A549 (cell line): ENCODE results near the gene SETD2. TPM values are rescaled to one million over a fixed set of nuclear protein-coding genes. Genes with fewer than 3 reads are reported as not detected.
A peak's percentile ranks its signal among the peaks of the same experiment; 100 is the strongest.

Source experiments
- ATAC-seq, 2 experiments: fragments of 200-7000 bp in 1 of 2; fragments of >200 bp in 1 of 2; cut with Nextera tagmentation in 1 of 2; cut with Tn5 transposase in 1 of 2; 3 replicates each; pipeline versions ENCODE4 v1.8.0 to v1.9.1; 2018 to 2020; ENCODE audit warnings: mild to moderate bottlenecking in 1 of 2, moderate library complexity in 1 of 2
- CTCF ChIA-PET: fragments of 300-600 bp; sonication (Branson Sonifier 250); formaldehyde crosslinking; extraction: SDS; loops from one replicate; lab custom pipeline; 2021; ENCODE audit warnings: antibody characterized with exemption, inconsistent platforms; lab: Yijun Ruan, JAX
- POLR2A ChIA-PET: fragments of 350-600 bp; formaldehyde crosslinking; extraction: SDS; loops from one replicate; lab custom pipeline; 2021; ENCODE audit warnings: antibody characterized with exemption, inconsistent platforms; lab: Yijun Ruan, JAX
- DNase-seq, 2 experiments: peaks; one replicate each; pipeline versions ENCODE4 v3.0.0 to v3.0.0-alpha.2; 2011 to 2016; ENCODE audit warnings: low read depth in 1 of 2, low spot score in 1 of 2
- FAIRE-seq: peaks from 2 replicates; lab custom pipeline; 2011; peaks lifted over from hg19 to GRCh38; lab: Jason Lieb, UNC
- H3K27ac ChIP-seq, 2 experiments: fragments of >200 bp; sonication (Bioruptor Twin); formaldehyde crosslinking; 3 replicates each; pipeline ENCODE4 v1.5.1; 2016 to 2017
- H3K4me1 ChIP-seq: fragments of >200 bp; sonication (Bioruptor Twin); formaldehyde crosslinking; 3 replicates; pipeline ENCODE4 v1.6.1; 2016
- H3K4me2 ChIP-seq: fragments of >200 bp; sonication (Bioruptor Twin); formaldehyde crosslinking; 3 replicates; pipeline ENCODE4 v1.6.1; 2016
- H3K4me3 ChIP-seq: fragments of >200 bp; sonication (Bioruptor Twin); formaldehyde crosslinking; 3 replicates; pipeline ENCODE4 v1.5.1; 2016
- H3K9me3 ChIP-seq: fragments of >200 bp; sonication (Bioruptor Twin); formaldehyde crosslinking; 3 replicates; pipeline ENCODE4 v1.6.1; 2016
- CBX8 ChIP-seq: fragments of 200-600 bp; sonication (generic); IDR thresholded peaks from 2 replicates; pipeline ENCODE4 v1.6.1; 2016
- CEBPB ChIP-seq, 2 experiments: fragments of >200 bp in 1 of 2; sonication (Bioruptor Twin) in 1 of 2; formaldehyde crosslinking in 1 of 2; IDR thresholded peaks; 2 replicates each; pipeline ENCODE4 v1.6.1; 2012 to 2016
- E2F6 ChIP-seq: IDR thresholded peaks from 2 replicates; pipeline ENCODE4 v1.6.1; 2012; ENCODE audit warnings: low read depth, borderline replicate concordance
- EHF ChIP-seq: fragments of 250-450 bp; sonication (Bioruptor Pico); IDR thresholded peaks from 2 replicates; pipeline ENCODE4 v1.5.0; 2020; ENCODE audit warnings: mild to moderate bottlenecking
- ESRRA ChIP-seq: fragments of 150-350 bp; IDR thresholded peaks from 2 replicates; pipeline ENCODE4 v1.6.1; 2014; ENCODE audit warnings: mild to moderate bottlenecking, low read length, borderline replicate concordance
- FOSL2 ChIP-seq, 2 experiments: fragments of 450-650 bp in 1 of 2; fragments of >200 bp in 1 of 2; sonication (Bioruptor Twin) in 1 of 2; formaldehyde crosslinking; IDR thresholded peaks; 2 replicates each; pipeline versions ENCODE4 v1.5.0 to v1.6.1; 2016 to 2020; ENCODE audit warnings: mild to moderate bottlenecking in 1 of 2, moderate library complexity in 1 of 2
- HDAC2 ChIP-seq: fragments of 200-600 bp; sonication (generic); IDR thresholded peaks from 2 replicates; pipeline ENCODE4 v1.6.1; 2016
- HEYL ChIP-seq: fragments of 250-450 bp; sonication (Bioruptor Pico); IDR thresholded peaks from 2 replicates; pipeline ENCODE4 v1.8.0; 2021; ENCODE audit warnings: mild to moderate bottlenecking, moderate library complexity
- HOXB5 ChIP-seq: fragments of 250-450 bp; sonication (Bioruptor Pico); IDR thresholded peaks from 2 replicates; pipeline ENCODE4 v1.5.0; 2020; ENCODE audit warnings: mild to moderate bottlenecking, moderate library complexity
- KDM1A ChIP-seq: fragments of 200-600 bp; sonication (generic); IDR thresholded peaks from 2 replicates; pipeline ENCODE4 v1.6.1; 2016; ENCODE audit warnings: low read depth, mild to moderate bottlenecking
- KDM5A ChIP-seq: fragments of 200-600 bp; sonication (generic); IDR thresholded peaks from 2 replicates; pipeline ENCODE4 v1.6.1; 2016; ENCODE audit warnings: antibody characterized with exemption, mild to moderate bottlenecking
- MAX ChIP-seq: IDR thresholded peaks from 2 replicates; pipeline ENCODE4 v1.6.1; 2012
- MYC ChIP-seq: IDR thresholded peaks from 2 replicates; pipeline ENCODE4 v1.6.1; 2012; ENCODE audit warnings: mild to moderate bottlenecking, inconsistent platforms, low read length, improper control_type of control experiment, borderline replicate concordance
- NFE2L2 ChIP-seq: fragments of 150-350 bp; conservative IDR thresholded peaks from 2 replicates; pipeline ENCODE4 v1.6.1; 2014; ENCODE audit warnings: low read length
- REST ChIP-seq: fragments of 200-600 bp; sonication (generic); IDR thresholded peaks from 2 replicates; pipeline ENCODE4 v1.6.1; 2016; ENCODE audit warnings: antibody characterized with exemption, mild to moderate bottlenecking, moderate library complexity
- RFX5 ChIP-seq: fragments of 450-650 bp; IDR thresholded peaks from 2 replicates; pipeline ENCODE4 v1.7.1; 2014; ENCODE audit warnings: antibody characterized with exemption, mild to moderate bottlenecking, moderate library complexity
- TFCP2L1 ChIP-seq: fragments of 250-450 bp; sonication (Bioruptor Pico); IDR thresholded peaks from 2 replicates; pipeline ENCODE4 v1.5.0; 2021; ENCODE audit warnings: mild to moderate bottlenecking
- WGBS: methylation state at CpG from one replicate; pipeline ENCODE4 v1.1.6; 2017; ENCODE audit errors: missing lambda C conversion rate; 5-methylcytosine and 5-hydroxymethylcytosine counted together
- polyA plus RNA-seq, 4 experiments: library from polyadenylated mRNA; depleted of rRNA in 3 of 4; stranded (reverse); fragments of >200 nt; fragmentation: RNase III in 1 of 4; extraction: RNeasy Plus Mini Kit Qiagen cat#74134 plus additional on column Dnase treatment in 1 of 4; gene quantifications; 2 replicates in 3 of 4; 3 replicates in 1 of 4; pipeline ENCODE4 v1.2.3, GENCODE V29; 2011 to 2017
- TF ChIP-seq, protein P1 (sequence below): fragments of >200 bp; sonication (Bioruptor Twin); formaldehyde crosslinking; IDR thresholded peaks from 3 replicates; pipeline ENCODE4 v1.6.1; 2016
- TF ChIP-seq, protein P2 (sequence below): fragments of 450-650 bp; IDR thresholded peaks from 2 replicates; pipeline ENCODE4 v1.6.1; 2014; ENCODE audit warnings: antibody characterized with exemption
- TF ChIP-seq, protein P3 (sequence below): fragments of >200 bp; sonication (Bioruptor Twin); formaldehyde crosslinking; IDR thresholded peaks from 3 replicates; pipeline ENCODE4 v1.5.1; 2016

The SETD2 gene
- polyA plus RNA-seq, 2 of the 4 experiments (the other 2 are of a cell fraction): 16.8 to 26.1 TPM

DNA sequence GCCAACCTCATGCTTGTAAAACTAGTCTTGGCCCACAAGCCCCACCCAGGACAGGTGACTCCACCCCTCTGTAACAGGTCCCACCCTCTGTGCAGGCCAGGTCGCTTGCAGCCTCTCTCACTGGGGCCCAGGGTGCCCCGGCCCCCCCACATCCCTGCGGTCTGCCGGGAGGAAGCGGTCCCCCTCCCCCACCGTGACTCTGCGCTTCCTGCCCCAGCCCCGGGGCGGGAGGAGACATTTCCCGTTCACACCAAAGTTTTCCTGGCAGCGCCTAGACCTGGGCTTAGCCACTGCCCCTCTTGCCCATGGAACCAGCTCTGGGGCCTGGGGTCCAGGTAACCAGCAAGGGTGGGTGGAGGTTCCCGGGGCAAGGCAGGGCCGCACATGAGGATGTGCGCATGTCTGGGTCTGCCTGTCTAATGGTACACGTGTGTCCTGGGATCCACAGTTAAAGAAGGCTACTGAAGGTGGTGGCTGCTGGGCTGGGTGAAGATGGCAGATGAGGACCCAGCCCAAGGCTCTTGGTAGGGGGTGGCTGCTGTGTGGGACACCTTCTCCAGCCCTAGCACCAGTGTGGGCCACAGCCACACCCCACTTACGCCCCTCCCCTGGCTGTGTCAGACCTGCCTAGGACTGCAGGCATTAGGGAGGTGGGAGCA is 176.0 kb downstream of the SETD2 start:
- ATAC-seq (peak in 1 of 2 experiments; percentile 64; a peak in 3 of 6 replicates), DNase-seq (peak in 1 of 2 experiments; percentile 30), FAIRE-seq (no peak)
- TF ChIP-seq CEBPB (IDR thresholded peaks at IDR 0.05) (no peak), HOXB5 (CRISPR knock-in tag) (no peak), FOSL2 (IDR thresholded peaks at IDR 0.05) (no peak), FOSL2 (CRISPR knock-in tag; IDR thresholded peaks at IDR 0.05) (no peak), RFX5 (no peak), TFCP2L1 (no peak), MAX (no peak), KDM1A (no peak), HEYL (CRISPR knock-in tag) (no peak), KDM5A (no peak), REST (no peak), ESRRA (no peak), E2F6 (no peak), NFE2L2 (no peak), HDAC2 (no peak), EHF (CRISPR knock-in tag) (no peak), CBX8 (no peak), MYC (no peak)
- TF ChIP-seq, protein P1, sequence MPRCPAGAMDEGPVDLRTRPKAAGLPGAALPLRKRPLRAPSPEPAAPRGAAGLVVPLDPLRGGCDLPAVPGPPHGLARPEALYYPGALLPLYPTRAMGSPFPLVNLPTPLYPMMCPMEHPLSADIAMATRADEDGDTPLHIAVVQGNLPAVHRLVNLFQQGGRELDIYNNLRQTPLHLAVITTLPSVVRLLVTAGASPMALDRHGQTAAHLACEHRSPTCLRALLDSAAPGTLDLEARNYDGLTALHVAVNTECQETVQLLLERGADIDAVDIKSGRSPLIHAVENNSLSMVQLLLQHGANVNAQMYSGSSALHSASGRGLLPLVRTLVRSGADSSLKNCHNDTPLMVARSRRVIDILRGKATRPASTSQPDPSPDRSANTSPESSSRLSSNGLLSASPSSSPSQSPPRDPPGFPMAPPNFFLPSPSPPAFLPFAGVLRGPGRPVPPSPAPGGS: no peak
- TF ChIP-seq, protein P2, sequence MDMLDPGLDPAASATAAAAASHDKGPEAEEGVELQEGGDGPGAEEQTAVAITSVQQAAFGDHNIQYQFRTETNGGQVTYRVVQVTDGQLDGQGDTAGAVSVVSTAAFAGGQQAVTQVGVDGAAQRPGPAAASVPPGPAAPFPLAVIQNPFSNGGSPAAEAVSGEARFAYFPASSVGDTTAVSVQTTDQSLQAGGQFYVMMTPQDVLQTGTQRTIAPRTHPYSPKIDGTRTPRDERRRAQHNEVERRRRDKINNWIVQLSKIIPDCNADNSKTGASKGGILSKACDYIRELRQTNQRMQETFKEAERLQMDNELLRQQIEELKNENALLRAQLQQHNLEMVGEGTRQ: no peak
- TF ChIP-seq, protein P3, sequence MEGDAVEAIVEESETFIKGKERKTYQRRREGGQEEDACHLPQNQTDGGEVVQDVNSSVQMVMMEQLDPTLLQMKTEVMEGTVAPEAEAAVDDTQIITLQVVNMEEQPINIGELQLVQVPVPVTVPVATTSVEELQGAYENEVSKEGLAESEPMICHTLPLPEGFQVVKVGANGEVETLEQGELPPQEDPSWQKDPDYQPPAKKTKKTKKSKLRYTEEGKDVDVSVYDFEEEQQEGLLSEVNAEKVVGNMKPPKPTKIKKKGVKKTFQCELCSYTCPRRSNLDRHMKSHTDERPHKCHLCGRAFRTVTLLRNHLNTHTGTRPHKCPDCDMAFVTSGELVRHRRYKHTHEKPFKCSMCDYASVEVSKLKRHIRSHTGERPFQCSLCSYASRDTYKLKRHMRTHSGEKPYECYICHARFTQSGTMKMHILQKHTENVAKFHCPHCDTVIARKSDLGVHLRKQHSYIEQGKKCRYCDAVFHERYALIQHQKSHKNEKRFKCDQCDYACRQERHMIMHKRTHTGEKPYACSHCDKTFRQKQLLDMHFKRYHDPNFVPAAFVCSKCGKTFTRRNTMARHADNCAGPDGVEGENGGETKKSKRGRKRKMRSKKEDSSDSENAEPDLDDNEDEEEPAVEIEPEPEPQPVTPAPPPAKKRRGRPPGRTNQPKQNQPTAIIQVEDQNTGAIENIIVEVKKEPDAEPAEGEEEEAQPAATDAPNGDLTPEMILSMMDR: no peak
- Histone ChIP-seq H3K4me1 (peaks cover 20% of the 10 kb centered on the region), H3K4me2 (peak overlapping the region; percentile 34), H3K9me3 (no peaks in the 10 kb centered on the region), H3K4me3 (no peak overlapping the region), H3K27ac (peak overlapping the region; percentile 57 to 75)
- POLR2A ChIA-PET: no interaction called here
- CTCF ChIA-PET: interaction anchor here (1.3 to 1.5 kb wide), 2 partner anchors 10 to 64 kb away, joined by 4 to 8 read pairs; no protein-coding TSS in a partner anchor
- 86% methylated on average over 1 of the region's 16 CpGs for WGBS
